Activated effector memory CD4-positive, alpha-beta T cell treated with Interleukin-2 at 50 U/mL for 16 hours (primary cell): Measurements from ENCODE around the gene KIAA1755.

Experiments
- DNase-seq: peaks from one replicate; pipeline ENCODE4 v3.0.0-alpha.2; 2020

The KIAA1755 gene

GRCh38 chr20:38162878-38163875, 97.4 kb downstream of the KIAA1755 start:
- no peak for DNase-seq

GRCh38 chr20:38162149-38162548, 98.4 kb downstream of the KIAA1755 start:
- no peak for DNase-seq

- DNase-seq: no peak
Measured at GRCh38 chr20:38161412-38161774, 99.1 kb downstream of the KIAA1755 start.
